MM.1S (cell line): ENCODE data around the gene TCL1B.
"Not testable (repeated sequence)": the region's sequence is repeated elsewhere in the genome, so short reads cannot be mapped to it uniquely, and the experiment has no call there.

Source experiments
- DNase-seq: peaks from one replicate; pipeline ENCODE4 v3.0.0-alpha.2; 2015
- H2AFZ ChIP-seq: fragments of 300-600 bp; sonication (generic); 2 replicates; pipeline ENCODE4 v1.6.0; 2016; ENCODE audit warnings: antibody characterized with exemption, low read length
- H3F3A ChIP-seq: fragments of 300-600 bp; sonication (generic); 2 replicates; pipeline ENCODE4 v1.6.1; 2016; ENCODE audit warnings: mild to moderate bottlenecking, antibody characterized with exemption, low read length, moderate library complexity, mixed read lengths; ENCODE audit not compliant: insufficient read depth
- H3K27ac ChIP-seq: fragments of 300-600 bp; sonication (generic); 2 replicates; pipeline ENCODE4 v1.5.1; 2016; ENCODE audit warnings: mild to moderate bottlenecking, low read length
- H3K27me3 ChIP-seq: fragments of 300-600 bp; sonication (generic); replicated peaks from 2 replicates; pipeline ENCODE4 v1.6.0; 2016; ENCODE audit warnings: low read length; ENCODE audit not compliant: insufficient read depth
- H3K36me3 ChIP-seq: fragments of 300-600 bp; sonication (generic); replicated peaks from 2 replicates; pipeline ENCODE4 v1.6.1; 2016; ENCODE audit warnings: mild to moderate bottlenecking, low read length, mixed read lengths; ENCODE audit not compliant: insufficient read depth
- H3K4me1 ChIP-seq: fragments of 300-600 bp; sonication (generic); 2 replicates; pipeline ENCODE4 v1.6.1; 2016; ENCODE audit warnings: low read length, mixed read lengths
- H3K4me2 ChIP-seq: fragments of 300-600 bp; sonication (generic); 2 replicates; pipeline ENCODE4 v1.6.0; 2016; ENCODE audit warnings: low read depth, low read length
- H3K4me3 ChIP-seq: fragments of 300-600 bp; sonication (generic); 2 replicates; pipeline ENCODE4 v1.5.1; 2016; ENCODE audit warnings: low read length, mixed read lengths
- H3K79me2 ChIP-seq: fragments of 300-600 bp; sonication (generic); 2 replicates; pipeline ENCODE4 v1.6.1; 2016; ENCODE audit warnings: mixed run types, low read length, mixed read lengths
- H3K9ac ChIP-seq: fragments of 300-600 bp; sonication (generic); 2 replicates; pipeline ENCODE4 v1.6.1; 2016; ENCODE audit warnings: low read length, mixed read lengths
- H3K9me2 ChIP-seq: fragments of 300-600 bp; sonication (generic); replicated peaks from 2 replicates; pipeline ENCODE4 v1.6.1; 2016; ENCODE audit warnings: mild to moderate bottlenecking, low read length, mixed read lengths; ENCODE audit not compliant: insufficient read depth
- H3K9me3 ChIP-seq: fragments of 300-600 bp; sonication (generic); replicated peaks from 2 replicates; pipeline ENCODE4 v1.6.1; 2016; ENCODE audit warnings: mild to moderate bottlenecking, low read length, mixed read lengths; ENCODE audit not compliant: insufficient read depth
- H4K20me1 ChIP-seq: fragments of 300-600 bp; sonication (generic); 2 replicates; pipeline ENCODE4 v1.6.1; 2016; ENCODE audit warnings: mild to moderate bottlenecking, low read length, moderate library complexity, mixed read lengths; ENCODE audit not compliant: insufficient read depth
- CTCF ChIP-seq: fragments of 300-600 bp; sonication (generic); IDR thresholded peaks from 2 replicates; pipeline ENCODE4 v1.5.1; 2016; ENCODE audit warnings: antibody characterized with exemption, low read length, mixed read lengths
- EZH2 ChIP-seq: fragments of 300-600 bp; sonication (generic); optimal IDR thresholded peaks from 2 replicates; pipeline ENCODE3; 2017; ENCODE audit warnings: low read depth, mild to moderate bottlenecking, antibody characterized with exemption, low read length, mixed read lengths
- EZH2phosphoT487 ChIP-seq: fragments of 300-600 bp; sonication (generic); IDR thresholded peaks from 2 replicates; pipeline ENCODE4 v1.6.1; 2018; ENCODE audit warnings: antibody characterized with exemption, low read length

The TCL1B gene

GRCh38 chr14:95663226-95663797 lies 22.9 kb upstream of the TCL1B start:
- H3F3A ChIP-seq, result peaks cover 25% of the 10 kb centered on the region
- H2AFZ ChIP-seq, result peak overlapping the region; percentile 58

GRCh38 chr14:95664066-95664465 lies 22.2 kb upstream of the TCL1B start:
- Histone ChIP-seq H2AFZ (no peak overlapping the region), H4K20me1 (no peaks in the 10 kb centered on the region), H3K79me2 (no peaks in the 10 kb centered on the region), H3K36me3 (no peaks in the 10 kb centered on the region), H3K9me2 (no peaks in the 10 kb centered on the region), H3K4me1 (peaks cover 5% of the 10 kb centered on the region; the same call in 1 of the 2 replicates), H3K9me3 (no peaks in the 10 kb centered on the region), H3K27ac (no peak overlapping the region), H3K4me2 (no peak overlapping the region), H3K4me3 (no peak overlapping the region), H3K27me3 (peaks cover 13% of the 10 kb centered on the region), H3K9ac (no peak overlapping the region), H3F3A (peaks cover 25% of the 10 kb centered on the region)
- DNase-seq, result no peak
- no peak for TF ChIP-seq EZH2
- TF ChIP-seq EZH2phosphoT487, result no peak
- no peak for TF ChIP-seq CTCF

More at GRCh38 chr14:95663226-95663797, 22.9 kb upstream of the TCL1B start:
- peak overlapping the region; percentile 62 for H3K4me3 ChIP-seq
- peak overlapping the region; percentile 46 for H3K9ac ChIP-seq
- peaks cover 13% of the 10 kb centered on the region for H3K27me3 ChIP-seq
- DNase-seq, result peak; percentile 59
- H3K4me2 ChIP-seq, result peak overlapping the region; percentile 89
- H3K27ac ChIP-seq, result peak overlapping the region; percentile 65; the same call in 1 of the 2 replicates
- TF ChIP-seq EZH2, result no peak
- TF ChIP-seq CTCF, result no peak
- no peak for TF ChIP-seq EZH2phosphoT487
- no peaks in the 10 kb centered on the region for H3K36me3 ChIP-seq
- no peaks in the 10 kb centered on the region for H4K20me1 ChIP-seq
- no peaks in the 10 kb centered on the region for H3K9me2 ChIP-seq
- H3K4me1 ChIP-seq, result peaks cover 5% of the 10 kb centered on the region; the same call in 1 of the 2 replicates
- H3K79me2 ChIP-seq, result no peaks in the 10 kb centered on the region
- H3K9me3 ChIP-seq, result no peaks in the 10 kb centered on the region

- Histone ChIP-seq H3K9me3 (no peaks in the 10 kb centered on the region), H3K27ac (no peak overlapping the region), H3F3A (peaks cover 25% of the 10 kb centered on the region), H3K9me2 (no peaks in the 10 kb centered on the region), H3K27me3 (peaks cover 13% of the 10 kb centered on the region), H3K4me3 (no peak overlapping the region), H3K9ac (no peak overlapping the region), H3K36me3 (no peaks in the 10 kb centered on the region), H4K20me1 (no peaks in the 10 kb centered on the region), H3K4me1 (peaks cover 5% of the 10 kb centered on the region; the same call in 1 of the 2 replicates), H3K4me2 (no peak overlapping the region), H3K79me2 (no peaks in the 10 kb centered on the region), H2AFZ (no peak overlapping the region)
- no peak for DNase-seq
- TF ChIP-seq EZH2phosphoT487, result no peak
- TF ChIP-seq EZH2, result no peak
- TF ChIP-seq CTCF, result no peak
Observed at GRCh38 chr14:95664546-95664945, 21.7 kb upstream of the TCL1B start.

GRCh38 chr14:95665530-95665929 lies 20.7 kb upstream of the TCL1B start:
- not testable (repeated sequence) for H3K79me2 ChIP-seq, H2AFZ ChIP-seq, DNase-seq, H3K4me3 ChIP-seq, H3K4me2 ChIP-seq, H3K27me3 ChIP-seq, H3K9ac ChIP-seq, H3K4me1 ChIP-seq, H3K36me3 ChIP-seq, H3K9me2 ChIP-seq, H3K9me3 ChIP-seq, H4K20me1 ChIP-seq, H3K27ac ChIP-seq
- H3F3A ChIP-seq, result peaks cover 25% of the 10 kb centered on the region
